HepG2 (cell line): Measurements from ENCODE around the gene MOBP. TPM values are rescaled to one million over a fixed set of nuclear protein-coding genes. Genes with fewer than 3 reads are reported as not detected.

ENCODE experiments used
- ATAC-seq: fragments of 200-7000 bp; cut with Tn5 transposase; 3 replicates; pipeline ENCODE4 v1.9.1; 2020; ENCODE audit warnings: mild to moderate bottlenecking, moderate library complexity
- BruUV-seq: library from RNA; stranded (reverse); fragments of 400-500 nt; replicated peaks from 2 replicates; lab custom pipeline; 2021; lab: Mats Ljungman, UMichigan
- CTCF ChIA-PET: fragments of 300-600 bp; formaldehyde crosslinking; extraction: SDS; loops from one replicate; lab custom pipeline; 2021; ENCODE audit warnings: low total read pairs, inconsistent platforms, low intra/inter-chr PET ratio; lab: Yijun Ruan, JAX
- POLR2A ChIA-PET: fragments of 350-600 bp; sonication (Branson Sonifier 250); formaldehyde crosslinking; loops from one replicate; lab custom pipeline; 2020; ENCODE audit warnings: antibody characterized with exemption, inconsistent platforms; lab: Yijun Ruan, JAX
- DNase-seq: peaks from one replicate; pipeline ENCODE4 v3.0.0-alpha.2; 2015; ENCODE audit warnings: low spot score
- FAIRE-seq: peaks from 3 replicates; lab custom pipeline; 2011; peaks lifted over from hg19 to GRCh38; lab: Jason Lieb, UNC
- H2AFZ ChIP-seq: one replicate; pipeline ENCODE4 v1.6.1; 2011; ENCODE audit warnings: low read length, inconsistent platforms
- H3K27ac ChIP-seq: fragments of 300-600 bp; 3 replicates; pipeline ENCODE4 v1.8.0; 2011; ENCODE audit warnings: mixed run types, mild to moderate bottlenecking, mixed read lengths, low read length, inconsistent platforms; ENCODE audit not compliant: insufficient read depth; ENCODE audit errors: extremely low read length
- H3K27me3 ChIP-seq, 2 experiments: fragments of 200-600 bp in 1 of 2; 2 replicates in 1 of 2; 3 replicates in 1 of 2; pipeline versions ENCODE4 v1.6.0 to v1.8.0; 2011; ENCODE audit warnings: low read length in 2 of 2, mild to moderate bottlenecking in 2 of 2, moderate library complexity in 2 of 2, inconsistent platforms in 1 of 2; ENCODE audit not compliant: insufficient read depth in 2 of 2, control insufficient read depth in 1 of 2
- H3K36me3 ChIP-seq, 2 experiments: fragments of 200-600 bp in 1 of 2; replicated peaks in 1 of 2; 2 replicates in 1 of 2; 3 replicates in 1 of 2; pipeline versions ENCODE4 v1.5.1 to v1.8.0; 2011; ENCODE audit warnings: low read length in 2 of 2, inconsistent platforms in 1 of 2; ENCODE audit not compliant: insufficient read depth in 2 of 2, control insufficient read depth in 1 of 2
- H3K4me1 ChIP-seq: 2 replicates; pipeline ENCODE4 v1.5.1; 2012; ENCODE audit warnings: low read length, inconsistent platforms; ENCODE audit not compliant: insufficient read depth
- H3K4me2 ChIP-seq: 2 replicates; pipeline ENCODE4 v1.6.0; 2011; ENCODE audit warnings: low read depth, low read length, inconsistent platforms
- H3K4me3 ChIP-seq, 3 experiments: fragments of 200-600 bp in 1 of 3; sonication (generic), shearing (Covaris generic) in 1 of 3; replicated peaks in 1 of 3; 2 replicates each; pipeline ENCODE4 v1.5.1; 2011 to 2016; ENCODE audit warnings: low read length in 3 of 3, inconsistent platforms in 2 of 3, low read depth in 2 of 3, mild to moderate bottlenecking in 2 of 3, control low read depth in 1 of 3, mixed read lengths in 1 of 3; ENCODE audit not compliant: insufficient read depth in 1 of 3
- H3K79me2 ChIP-seq: one replicate; pipeline ENCODE4 v1.6.1; 2011; ENCODE audit warnings: low read length, inconsistent platforms; ENCODE audit not compliant: insufficient read depth
- H3K9ac ChIP-seq: 2 replicates; pipeline ENCODE4 v1.6.0; 2011; ENCODE audit warnings: mild to moderate bottlenecking, low read depth, low read length, inconsistent platforms; ENCODE audit not compliant: insufficient read depth
- H3K9me3 ChIP-seq: 2 replicates; pipeline ENCODE4 v1.5.1; 2012; ENCODE audit warnings: mild to moderate bottlenecking, low read length
- H4K20me1 ChIP-seq: 2 replicates; pipeline ENCODE4 v1.6.0; 2011; ENCODE audit warnings: inconsistent platforms, mild to moderate bottlenecking, low read length, moderate library complexity; ENCODE audit not compliant: insufficient read depth
- ADNP ChIP-seq: sonication (generic); formaldehyde crosslinking; IDR thresholded peaks from 2 replicates; pipeline ENCODE4 v1.4.0; 2020; ENCODE audit warnings: missing genetic modification reagents
- ATF7 ChIP-seq, 2 experiments: fragments of 450-650 bp in 1 of 2; sonication (generic) in 1 of 2; formaldehyde crosslinking in 1 of 2; IDR thresholded peaks; 2 replicates each; pipeline versions ENCODE4 v1.4.0 to v1.6.1; 2016 to 2020; ENCODE audit warnings: antibody characterized with exemption in 1 of 2, mild to moderate bottlenecking in 1 of 2, missing genetic modification reagents in 1 of 2
- CCDC6 ChIP-seq: sonication (generic); formaldehyde crosslinking; IDR thresholded peaks from 2 replicates; pipeline ENCODE4 v1.8.1; 2022; ENCODE audit warnings: mild to moderate bottlenecking, missing genetic modification reagents, moderate library complexity
- CREB1 ChIP-seq, 2 experiments: fragments of 450-650 bp in 1 of 2; IDR thresholded peaks; 2 replicates each; pipeline ENCODE4 v1.6.1; 2016 to 2017; ENCODE audit warnings: control low read depth in 1 of 2, mild to moderate bottlenecking in 1 of 2, missing compliant biosample characterization in 1 of 2, missing genetic modification characterization in 1 of 2
- NRL ChIP-seq: sonication (generic); formaldehyde crosslinking; IDR thresholded peaks from 2 replicates; pipeline ENCODE4 v1.5.0; 2020; ENCODE audit warnings: missing genetic modification reagents, mild to moderate bottlenecking, moderate library complexity, borderline replicate concordance
- ZNF569 ChIP-seq: sonication (generic); formaldehyde crosslinking; IDR thresholded peaks from 2 replicates; pipeline ENCODE4 v1.5.0; 2020; ENCODE audit warnings: mild to moderate bottlenecking, missing genetic modification reagents, moderate library complexity, borderline replicate concordance
- ZNF83 ChIP-seq: sonication (generic); formaldehyde crosslinking; IDR thresholded peaks from 2 replicates; pipeline ENCODE4 v1.4.0; 2020; ENCODE audit warnings: missing genetic modification reagents, mild to moderate bottlenecking, borderline replicate concordance
- ZNF839 ChIP-seq: sonication (generic); formaldehyde crosslinking; IDR thresholded peaks from 2 replicates; pipeline ENCODE4 v1.4.0; 2020; ENCODE audit warnings: missing genetic modification reagents, mild to moderate bottlenecking, borderline replicate concordance
- WGBS: methylation state at CpG from one replicate; pipeline ENCODE4 v1.1.6; 2017; ENCODE audit warnings: low lambda C conversion rate; 5-methylcytosine and 5-hydroxymethylcytosine counted together
- in situ Hi-C: cut with HindIII; loops from 2 replicates; pipeline ENCODE4 v1.10.0; 2017; ENCODE audit warnings: low pct_unique_long_range_greater_than_20kb; ENCODE audit not compliant: extremely low pct_ligation_motif_present
- intact Hi-C: fragments of 100-400 bp; cut with micrococcal nuclease; formaldehyde crosslinking; loops from one replicate; pipeline ENCODE4 v1.10.0; 2022; ENCODE audit not compliant: unreplicated experiment
- polyA plus RNA-seq, 8 experiments: library from polyadenylated mRNA; depleted of rRNA in 3 of 8; stranded (reverse) in 7 of 8; unstranded in 1 of 8; fragments of >200 nt; fragmentation: Illumina TruSeq in 4 of 8; extraction: Trizol in 4 of 8; gene quantifications; 2 replicates each; pipeline versions ENCODE4 v1.2.1 to v1.2.3, GENCODE V29; 2011 to 2016; ENCODE audit warnings: low read depth in 4 of 8, missing spikeins in 1 of 8, mixed read lengths in 1 of 8; ENCODE audit not compliant: insufficient read depth in 1 of 8
- total RNA-seq, 5 experiments: library from RNA; depleted of rRNA; stranded (reverse); fragments of >200 nt; fragmentation: Illumina TruSeq; extraction: Trizol; gene quantifications; 2 replicates each; pipeline ENCODE4 v1.2.3, GENCODE V29; 2016; ENCODE audit warnings: low read depth in 1 of 5
- TF ChIP-seq, protein P1 (sequence below): sonication (generic); formaldehyde crosslinking; IDR thresholded peaks from 2 replicates; pipeline ENCODE4 v1.4.0; 2020; ENCODE audit warnings: missing genetic modification reagents
- TF ChIP-seq, protein P2 (sequence below): sonication (generic); formaldehyde crosslinking; IDR thresholded peaks from 2 replicates; pipeline ENCODE4 v1.4.0; 2020; ENCODE audit warnings: mild to moderate bottlenecking, low read depth, missing genetic modification reagents

The MOBP gene
- total and polyA plus RNA-seq, 2 of the 13 experiments (the other 11 are each of a cell fraction or from before 2014, with no cell fraction given): not detected

DNA sequence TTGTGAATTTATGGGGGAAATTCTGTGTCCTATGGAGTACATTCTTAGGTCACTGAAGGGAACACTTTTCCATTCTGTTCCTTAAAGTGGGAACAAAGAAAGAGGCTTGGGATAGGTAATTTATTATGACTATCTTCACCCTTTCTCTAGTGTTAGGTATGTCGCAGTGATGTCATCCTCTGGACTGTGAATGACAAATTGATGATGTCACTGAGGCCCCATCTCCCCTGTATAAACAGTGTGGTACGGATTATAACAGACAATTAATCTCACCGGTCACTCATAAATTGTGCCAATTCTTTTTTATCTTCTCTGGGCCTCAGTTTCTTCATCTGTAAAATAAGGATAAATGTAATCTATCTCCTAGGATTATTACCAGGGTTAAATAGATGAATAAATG, 23.5 kb downstream of the MOBP start:
- ChIA-PET CTCF (no interaction called here), POLR2A (no interaction called here)
- BruUV-seq: no TSS peak
- Histone ChIP-seq H3K27ac (no peak overlapping the region), H3K36me3 (no peaks in the 10 kb centered on the region), H3K79me2 (no peaks in the 10 kb centered on the region), H3K9ac (no peak overlapping the region), H3K4me3 (no peak overlapping the region), H3K4me2 (no peak overlapping the region), H3K9me3 (no peaks in the 10 kb centered on the region), H2AFZ (no peak overlapping the region), H3K27me3 (peaks cover 0 to 1% of the 10 kb centered on the region in 2 experiments; a peak in 2 of 5 replicates), H3K4me1 (peaks cover 10% of the 10 kb centered on the region; the same call in 1 of the 2 replicates), H4K20me1 (no peaks in the 10 kb centered on the region)
- TF ChIP-seq, protein P1, sequence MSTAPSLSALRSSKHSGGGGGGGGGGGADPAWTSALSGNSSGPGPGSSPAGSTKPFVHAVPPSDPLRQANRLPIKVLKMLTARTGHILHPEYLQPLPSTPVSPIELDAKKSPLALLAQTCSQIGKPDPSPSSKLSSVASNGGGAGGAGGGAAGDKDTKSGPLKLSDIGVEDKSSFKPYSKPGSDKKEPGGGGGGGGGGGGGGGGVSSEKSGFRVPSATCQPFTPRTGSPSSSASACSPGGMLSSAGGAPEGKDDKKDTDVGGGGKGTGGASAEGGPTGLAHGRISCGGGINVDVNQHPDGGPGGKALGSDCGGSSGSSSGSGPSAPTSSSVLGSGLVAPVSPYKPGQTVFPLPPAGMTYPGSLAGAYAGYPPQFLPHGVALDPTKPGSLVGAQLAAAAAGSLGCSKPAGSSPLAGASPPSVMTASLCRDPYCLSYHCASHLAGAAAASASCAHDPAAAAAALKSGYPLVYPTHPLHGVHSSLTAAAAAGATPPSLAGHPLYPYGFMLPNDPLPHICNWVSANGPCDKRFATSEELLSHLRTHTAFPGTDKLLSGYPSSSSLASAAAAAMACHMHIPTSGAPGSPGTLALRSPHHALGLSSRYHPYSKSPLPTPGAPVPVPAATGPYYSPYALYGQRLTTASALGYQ: no peak
- TF ChIP-seq ATF7 (IDR thresholded peaks at IDR 0.05) (peak; percentile 73), ATF7 (CRISPR knock-in tag; IDR thresholded peaks at IDR 0.05) (no peak), CREB1 (IDR thresholded peaks at IDR 0.05) (peak; percentile 82), CREB1 (CRISPR knock-in tag; IDR thresholded peaks at IDR 0.05) (no peak)
- FAIRE-seq: no peak
- intact Hi-C loops: no loop called here
- 58% methylated on average over 3 of the region's 3 CpGs for WGBS
- DNase-seq: no peak
- no peak for ATAC-seq
- in situ Hi-C loops: no loop called here

DNA sequence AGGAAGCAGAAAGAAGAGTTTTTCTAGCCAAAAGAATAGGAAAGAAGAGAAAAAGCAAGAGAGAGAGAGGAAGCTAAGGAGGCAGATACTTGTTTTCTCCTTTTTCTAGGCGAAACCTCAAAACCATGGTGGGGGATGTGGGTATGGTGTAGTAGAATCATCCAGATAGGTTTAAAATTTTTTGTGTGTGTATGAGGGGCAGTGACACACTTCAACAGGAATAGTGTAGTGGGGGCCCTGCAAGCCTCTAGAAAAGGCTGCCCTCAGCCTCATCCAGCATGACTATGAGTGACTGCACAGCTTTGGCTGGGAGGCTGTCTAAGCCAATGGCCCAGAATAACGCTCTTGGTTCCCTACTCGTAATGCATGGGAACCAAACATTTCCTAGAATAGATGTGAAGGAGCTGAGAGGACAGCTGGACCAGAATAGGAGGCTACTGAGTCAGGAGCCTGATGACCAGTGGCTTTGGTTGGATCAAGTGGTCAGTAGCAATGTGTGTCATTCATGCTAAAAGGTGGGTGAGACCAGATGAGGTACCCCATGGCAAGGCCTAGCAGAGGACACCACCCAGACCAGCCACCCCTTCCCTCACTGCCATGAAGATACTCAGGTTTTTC, 24.4 kb downstream of the MOBP start:
- no peak for TF ChIP-seq ZNF83 (CRISPR knock-in tag)
- TF ChIP-seq, protein P2, sequence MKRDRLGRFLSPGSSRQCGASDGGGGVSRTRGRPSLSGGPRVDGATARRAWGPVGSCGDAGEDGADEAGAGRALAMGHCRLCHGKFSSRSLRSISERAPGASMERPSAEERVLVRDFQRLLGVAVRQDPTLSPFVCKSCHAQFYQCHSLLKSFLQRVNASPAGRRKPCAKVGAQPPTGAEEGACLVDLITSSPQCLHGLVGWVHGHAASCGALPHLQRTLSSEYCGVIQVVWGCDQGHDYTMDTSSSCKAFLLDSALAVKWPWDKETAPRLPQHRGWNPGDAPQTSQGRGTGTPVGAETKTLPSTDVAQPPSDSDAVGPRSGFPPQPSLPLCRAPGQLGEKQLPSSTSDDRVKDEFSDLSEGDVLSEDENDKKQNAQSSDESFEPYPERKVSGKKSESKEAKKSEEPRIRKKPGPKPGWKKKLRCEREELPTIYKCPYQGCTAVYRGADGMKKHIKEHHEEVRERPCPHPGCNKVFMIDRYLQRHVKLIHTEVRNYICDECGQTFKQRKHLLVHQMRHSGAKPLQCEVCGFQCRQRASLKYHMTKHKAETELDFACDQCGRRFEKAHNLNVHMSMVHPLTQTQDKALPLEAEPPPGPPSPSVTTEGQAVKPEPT: no peak
- TF ChIP-seq ADNP (CRISPR knock-in tag): no peak
- no peak for TF ChIP-seq CCDC6 (CRISPR knock-in tag)
- no peak for TF ChIP-seq NRL
- no peak for TF ChIP-seq ZNF569 (CRISPR knock-in tag)
- TF ChIP-seq ZNF839 (CRISPR knock-in tag): no peak
- peaks cover 10% of the 10 kb centered on the region; the same call in 1 of the 2 replicates for H3K4me1 ChIP-seq
- no peak overlapping the region for H3K9ac ChIP-seq
- H3K4me3 ChIP-seq: no peak overlapping the region
- 4% methylated on average over 3 of the region's 3 CpGs for whole genome bisulfite sequencing
- POLR2A ChIA-PET: no interaction called here
- H4K20me1 ChIP-seq: no peaks in the 10 kb centered on the region
- peaks cover 0 to 1% of the 10 kb centered on the region in 2 experiments; a peak in 2 of 5 replicates for H3K27me3 ChIP-seq
- BruUV-seq: no TSS peak
- H3K79me2 ChIP-seq: no peaks in the 10 kb centered on the region
- no peaks in the 10 kb centered on the region for H3K9me3 ChIP-seq
- no peak for ATAC-seq
- DNase-seq: no peak
- FAIRE-seq: no peak
- no peak overlapping the region for H2AFZ ChIP-seq
- no peak overlapping the region for H3K27ac ChIP-seq
- H3K36me3 ChIP-seq: no peaks in the 10 kb centered on the region
- no peak overlapping the region for H3K4me2 ChIP-seq
- CTCF ChIA-PET: no interaction called here
- in situ Hi-C loops (no loop called here), intact Hi-C loops (no loop called here)
